Measurements from ENCODE around the gene CCDC137.

CCDC137 gene

DNA sequence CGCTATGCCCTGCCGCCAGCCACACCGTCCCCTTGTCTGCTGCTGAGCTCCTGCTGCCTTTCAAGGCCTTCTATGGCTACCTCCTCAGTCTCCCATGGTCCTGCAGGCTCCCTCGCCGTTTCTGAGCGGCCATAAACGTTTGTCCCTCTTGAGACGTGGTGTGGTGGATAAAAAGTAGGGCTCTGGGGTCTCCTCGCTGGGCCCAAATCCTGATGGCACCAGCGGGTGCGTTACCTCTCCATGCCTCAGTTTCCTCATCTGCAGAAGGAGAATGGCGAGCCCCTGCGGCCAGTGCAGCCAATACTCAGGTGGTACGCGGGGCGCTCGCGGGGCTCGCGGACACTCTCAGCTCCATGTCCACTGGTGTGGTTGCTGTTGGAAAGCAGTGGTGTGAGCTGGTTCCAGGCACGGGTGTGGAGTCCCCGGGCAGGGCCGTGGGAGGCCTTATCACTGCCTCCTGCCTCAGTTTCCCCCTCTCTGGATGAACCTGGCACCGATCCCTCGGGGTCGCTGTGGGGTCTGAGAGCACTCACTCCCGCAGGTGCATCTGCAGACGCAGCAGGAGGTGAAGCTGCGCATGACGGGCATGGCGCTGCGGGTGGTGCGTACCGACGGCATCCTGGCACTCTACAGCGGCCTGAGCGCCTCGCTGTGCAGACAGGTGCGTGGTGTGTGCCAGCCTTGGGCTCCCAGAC lies 48.0 kb downstream of the CCDC137 start:
- Histone ChIP-seq H3K27me3 (ENCODE audit: insufficient read depth, poor library complexity, severe bottlenecking) (no peaks in the 10 kb centered on the region), H3K27ac (replicated peaks) (no peak overlapping the region; the same call in 1 of the 2 replicates), H3K4me3 (replicated peaks; ENCODE audit: insufficient read depth, low read length) (no peak overlapping the region; the same call in 1 of the 2 replicates)
- DNase-seq (ENCODE audit: low read depth in 1 of 2, low spot score in 1 of 2), result no peak
- TF ChIP-seq, protein P1, sequence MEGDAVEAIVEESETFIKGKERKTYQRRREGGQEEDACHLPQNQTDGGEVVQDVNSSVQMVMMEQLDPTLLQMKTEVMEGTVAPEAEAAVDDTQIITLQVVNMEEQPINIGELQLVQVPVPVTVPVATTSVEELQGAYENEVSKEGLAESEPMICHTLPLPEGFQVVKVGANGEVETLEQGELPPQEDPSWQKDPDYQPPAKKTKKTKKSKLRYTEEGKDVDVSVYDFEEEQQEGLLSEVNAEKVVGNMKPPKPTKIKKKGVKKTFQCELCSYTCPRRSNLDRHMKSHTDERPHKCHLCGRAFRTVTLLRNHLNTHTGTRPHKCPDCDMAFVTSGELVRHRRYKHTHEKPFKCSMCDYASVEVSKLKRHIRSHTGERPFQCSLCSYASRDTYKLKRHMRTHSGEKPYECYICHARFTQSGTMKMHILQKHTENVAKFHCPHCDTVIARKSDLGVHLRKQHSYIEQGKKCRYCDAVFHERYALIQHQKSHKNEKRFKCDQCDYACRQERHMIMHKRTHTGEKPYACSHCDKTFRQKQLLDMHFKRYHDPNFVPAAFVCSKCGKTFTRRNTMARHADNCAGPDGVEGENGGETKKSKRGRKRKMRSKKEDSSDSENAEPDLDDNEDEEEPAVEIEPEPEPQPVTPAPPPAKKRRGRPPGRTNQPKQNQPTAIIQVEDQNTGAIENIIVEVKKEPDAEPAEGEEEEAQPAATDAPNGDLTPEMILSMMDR (IDR thresholded peaks at IDR 0.05; ENCODE audit: insufficient read depth, low read length), result no peak
- TF ChIP-seq, protein P2, sequence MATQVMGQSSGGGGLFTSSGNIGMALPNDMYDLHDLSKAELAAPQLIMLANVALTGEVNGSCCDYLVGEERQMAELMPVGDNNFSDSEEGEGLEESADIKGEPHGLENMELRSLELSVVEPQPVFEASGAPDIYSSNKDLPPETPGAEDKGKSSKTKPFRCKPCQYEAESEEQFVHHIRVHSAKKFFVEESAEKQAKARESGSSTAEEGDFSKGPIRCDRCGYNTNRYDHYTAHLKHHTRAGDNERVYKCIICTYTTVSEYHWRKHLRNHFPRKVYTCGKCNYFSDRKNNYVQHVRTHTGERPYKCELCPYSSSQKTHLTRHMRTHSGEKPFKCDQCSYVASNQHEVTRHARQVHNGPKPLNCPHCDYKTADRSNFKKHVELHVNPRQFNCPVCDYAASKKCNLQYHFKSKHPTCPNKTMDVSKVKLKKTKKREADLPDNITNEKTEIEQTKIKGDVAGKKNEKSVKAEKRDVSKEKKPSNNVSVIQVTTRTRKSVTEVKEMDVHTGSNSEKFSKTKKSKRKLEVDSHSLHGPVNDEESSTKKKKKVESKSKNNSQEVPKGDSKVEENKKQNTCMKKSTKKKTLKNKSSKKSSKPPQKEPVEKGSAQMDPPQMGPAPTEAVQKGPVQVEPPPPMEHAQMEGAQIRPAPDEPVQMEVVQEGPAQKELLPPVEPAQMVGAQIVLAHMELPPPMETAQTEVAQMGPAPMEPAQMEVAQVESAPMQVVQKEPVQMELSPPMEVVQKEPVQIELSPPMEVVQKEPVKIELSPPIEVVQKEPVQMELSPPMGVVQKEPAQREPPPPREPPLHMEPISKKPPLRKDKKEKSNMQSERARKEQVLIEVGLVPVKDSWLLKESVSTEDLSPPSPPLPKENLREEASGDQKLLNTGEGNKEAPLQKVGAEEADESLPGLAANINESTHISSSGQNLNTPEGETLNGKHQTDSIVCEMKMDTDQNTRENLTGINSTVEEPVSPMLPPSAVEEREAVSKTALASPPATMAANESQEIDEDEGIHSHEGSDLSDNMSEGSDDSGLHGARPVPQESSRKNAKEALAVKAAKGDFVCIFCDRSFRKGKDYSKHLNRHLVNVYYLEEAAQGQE (IDR thresholded peaks at IDR 0.05; ENCODE audit: insufficient replicate concordance, low read depth), result no peak
- TF ChIP-seq POLR2AphosphoS5 (IDR thresholded peaks at IDR 0.05; ENCODE audit: low read depth) (no peak), GABPA (IDR thresholded peaks at IDR 0.05; ENCODE audit: low read depth) (no peak), SPI1 (IDR thresholded peaks at IDR 0.05; ENCODE audit: borderline replicate concordance, low read depth) (no peak)

DNA sequence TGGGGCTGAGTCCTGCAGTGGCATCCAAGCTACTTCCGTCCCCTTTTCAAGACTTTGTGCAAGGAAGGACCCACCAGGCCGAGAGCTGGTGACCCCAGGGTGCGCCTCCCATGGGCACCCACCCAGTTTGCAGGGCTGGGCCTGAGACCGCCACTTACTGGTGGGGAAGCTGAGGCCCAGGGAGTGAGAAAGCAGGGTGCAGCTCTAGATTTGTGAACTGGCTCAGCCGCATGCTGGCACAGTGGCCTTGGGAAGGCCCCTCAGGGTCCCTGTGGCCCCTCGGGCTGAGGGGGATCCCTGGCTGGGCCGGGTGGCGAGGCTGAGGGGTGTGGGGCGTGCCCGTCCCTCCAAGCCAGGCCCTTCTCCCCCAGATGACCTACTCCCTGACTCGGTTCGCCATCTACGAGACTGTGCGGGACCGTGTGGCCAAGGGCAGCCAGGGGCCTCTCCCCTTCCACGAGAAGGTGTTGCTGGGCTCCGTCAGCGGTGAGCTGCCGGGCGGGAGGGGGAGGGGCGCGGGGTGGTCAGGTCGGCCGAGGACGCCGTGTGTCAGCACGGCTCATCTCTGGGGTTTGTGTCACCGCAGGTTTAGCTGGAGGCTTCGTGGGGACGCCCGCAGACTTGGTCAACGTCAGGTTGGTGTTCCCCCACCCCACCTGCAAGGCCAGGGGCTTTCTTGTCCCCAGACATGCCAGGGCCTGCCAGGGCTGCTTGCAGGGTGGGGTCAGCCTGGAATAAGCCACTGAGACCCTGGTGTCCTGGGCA lies 48.8 kb downstream of the CCDC137 start:
- TF ChIP-seq SPI1 (IDR thresholded peaks at IDR 0.05; ENCODE audit: borderline replicate concordance, low read depth), result no peak
- TF ChIP-seq, protein P1 (IDR thresholded peaks at IDR 0.05; ENCODE audit: insufficient read depth, low read length), result no peak
- TF ChIP-seq, protein P2 (IDR thresholded peaks at IDR 0.05; ENCODE audit: insufficient replicate concordance, low read depth), result no peak
- TF ChIP-seq GABPA (IDR thresholded peaks at IDR 0.05; ENCODE audit: low read depth), result no peak
- no peak for TF ChIP-seq POLR2AphosphoS5 (IDR thresholded peaks at IDR 0.05; ENCODE audit: low read depth)
- DNase-seq (ENCODE audit: low read depth in 1 of 2, low spot score in 1 of 2), result no peak
- Histone ChIP-seq H3K27me3 (ENCODE audit: insufficient read depth, poor library complexity, severe bottlenecking) (no peaks in the 10 kb centered on the region), H3K27ac (replicated peaks) (no peak overlapping the region), H3K4me3 (replicated peaks; ENCODE audit: insufficient read depth, low read length) (no peak overlapping the region)

DNA sequence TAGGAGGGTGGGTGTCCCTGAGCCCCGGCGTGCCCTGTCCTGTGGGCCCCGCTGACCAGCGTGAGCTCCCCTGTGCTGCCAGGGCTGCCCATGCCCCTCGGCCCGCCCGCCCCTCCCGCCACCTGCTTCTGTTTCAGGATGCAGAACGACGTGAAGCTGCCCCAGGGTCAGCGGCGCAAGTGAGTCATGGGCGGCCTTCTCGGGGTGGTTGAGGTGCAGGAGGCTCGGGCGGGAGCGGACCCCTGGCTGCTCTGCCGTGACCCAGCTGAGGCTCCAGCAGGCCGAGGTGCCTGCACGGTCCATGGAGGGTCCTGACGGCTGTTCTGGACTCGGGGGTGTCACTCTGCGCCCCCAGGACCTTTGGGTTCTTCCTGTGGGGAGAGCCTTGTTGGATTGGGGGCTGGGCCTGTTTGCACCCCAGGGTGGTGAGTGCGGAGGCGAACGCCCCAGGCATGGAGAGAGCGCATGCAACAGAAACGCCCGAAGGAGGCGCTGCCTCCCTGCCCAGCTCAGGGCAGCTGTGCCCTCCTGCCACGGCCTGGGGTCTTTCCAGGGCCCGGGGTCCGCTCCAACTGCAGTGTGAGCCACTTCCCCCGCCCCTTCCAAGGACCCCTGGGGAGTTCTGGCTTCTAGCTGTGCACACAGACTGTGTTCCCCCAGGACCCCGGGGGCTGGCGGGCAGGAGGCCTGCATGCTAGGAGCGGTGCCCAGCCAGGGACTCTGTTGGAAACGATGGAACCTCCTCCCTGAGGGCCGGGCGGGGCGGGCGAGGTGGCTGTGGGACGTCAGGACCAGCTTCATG lies 49.5 kb downstream of the CCDC137 start:
- Histone ChIP-seq H3K27me3 (ENCODE audit: insufficient read depth, poor library complexity, severe bottlenecking) (no peaks in the 10 kb centered on the region), H3K27ac (replicated peaks) (no peak overlapping the region), H3K4me3 (replicated peaks; ENCODE audit: insufficient read depth, low read length) (no peak overlapping the region)
- TF ChIP-seq, protein P1 (IDR thresholded peaks at IDR 0.05; ENCODE audit: insufficient read depth, low read length), result no peak
- TF ChIP-seq GABPA (IDR thresholded peaks at IDR 0.05; ENCODE audit: low read depth), result no peak
- TF ChIP-seq SPI1 (IDR thresholded peaks at IDR 0.05; ENCODE audit: borderline replicate concordance, low read depth), result no peak
- TF ChIP-seq POLR2AphosphoS5 (IDR thresholded peaks at IDR 0.05; ENCODE audit: low read depth), result no peak
- TF ChIP-seq, protein P2 (IDR thresholded peaks at IDR 0.05; ENCODE audit: insufficient replicate concordance, low read depth), result no peak
- DNase-seq (ENCODE audit: low read depth in 1 of 2, low spot score in 1 of 2), result no peak
